Hypothalamus (tissue), 51 donors: ENCODE results near the gene SLC7A7.
A peak's percentile ranks its signal among the peaks of the same experiment; 100 is the strongest.
"Not testable (repeated sequence)": the region's sequence is repeated elsewhere in the genome, so short reads cannot be mapped to it uniquely, and the experiment has no call there.

ENCODE experiments used
- DNase-seq, 51 donors: peaks; one replicate each; lab custom pipeline; 2025; lab: John Stamatoyannopoulos, UW

Gene SLC7A7

DNA sequence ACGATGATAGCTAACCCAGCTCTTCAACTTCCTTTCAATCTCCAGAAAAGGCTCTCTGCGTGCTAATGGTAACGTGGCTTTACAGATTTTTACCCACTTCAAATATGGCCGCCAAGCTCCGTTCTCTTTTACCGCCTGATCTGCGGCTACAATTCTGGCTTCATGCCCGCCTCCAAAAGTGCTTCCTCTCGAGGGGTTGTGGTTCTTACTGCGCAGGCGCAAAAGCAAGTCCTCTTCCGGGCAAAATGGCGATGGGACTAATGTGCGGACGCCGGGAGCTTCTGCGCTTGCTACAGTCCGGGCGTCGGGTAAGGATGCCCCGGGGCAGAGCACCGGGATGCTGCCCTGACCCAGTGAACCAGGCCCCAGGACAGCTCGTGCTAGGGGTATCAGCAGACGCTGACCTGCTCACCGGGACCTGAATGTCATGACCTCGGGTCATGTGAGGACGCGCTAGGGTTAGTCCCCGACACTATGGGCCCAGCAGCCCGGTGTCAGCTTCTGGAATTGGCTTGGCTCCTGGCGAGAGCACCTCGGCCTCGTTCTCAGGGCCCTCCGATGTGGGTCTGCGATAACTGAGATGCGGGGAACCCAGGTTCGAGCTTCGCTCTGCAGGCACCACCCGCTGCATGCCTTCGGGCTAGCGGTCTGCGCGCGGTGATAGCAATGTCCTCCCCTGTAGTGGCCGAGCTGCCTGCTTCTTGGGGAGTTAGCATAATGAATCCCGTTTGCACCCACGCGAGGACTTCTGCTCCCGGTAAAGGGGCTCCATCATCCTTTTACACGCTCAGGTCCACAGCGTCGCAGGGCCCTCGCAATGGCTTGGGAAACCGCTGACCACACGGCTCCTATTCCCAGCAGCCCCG is 48.5 kb downstream of the SLC7A7 start, which contains the start of gene OXA1L:
OXA1L (plus strand) TSS at position 232 of the 866 bp plus-strand sequence; CDS start at position 246, 14 bp downstream.
- DNase-seq: peak; percentile 69 to 98 (median 90)

DNA sequence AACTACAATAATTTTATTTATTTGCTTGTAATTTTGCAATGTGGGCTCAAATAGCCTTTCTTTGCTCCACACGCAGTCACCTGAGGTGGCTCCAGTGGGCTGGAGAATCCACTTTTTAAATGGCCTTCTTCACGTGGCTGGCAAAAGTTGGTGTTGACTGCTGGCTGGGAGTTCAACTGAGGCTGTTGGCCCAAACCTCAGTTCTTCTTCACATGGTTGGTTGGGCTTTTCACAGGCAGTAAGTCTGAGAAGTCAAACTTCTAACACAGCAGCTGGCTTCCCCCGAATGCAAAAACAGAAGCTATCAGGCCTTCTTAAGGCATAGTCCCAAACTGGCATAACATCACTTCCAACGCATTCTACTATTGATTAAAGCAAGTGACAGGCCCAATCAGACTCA is 50.9 kb downstream of the SLC7A7 start:
- DNase-seq: peak in 1 of 51 donors; percentile 6

DNA sequence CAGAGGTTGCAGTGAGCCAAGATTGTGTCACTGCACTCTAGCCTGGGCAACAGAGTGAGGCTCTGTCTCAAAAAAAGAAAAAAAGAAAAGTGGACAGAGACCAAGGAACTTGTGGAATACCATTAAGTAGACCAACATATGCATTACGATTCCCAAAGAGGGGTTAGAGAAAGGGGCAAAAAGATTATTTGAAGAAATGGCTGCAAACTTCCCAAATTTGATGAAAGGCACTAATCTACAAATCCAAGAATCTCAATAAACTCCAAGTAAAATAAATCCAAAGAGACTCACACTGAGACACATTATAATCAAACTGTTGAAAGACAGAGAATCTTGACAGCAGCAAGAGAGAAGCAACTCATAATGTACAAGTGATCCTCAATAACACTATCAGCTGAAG is 53.5 kb downstream of the SLC7A7 start:
- no peak for DNase-seq

DNA sequence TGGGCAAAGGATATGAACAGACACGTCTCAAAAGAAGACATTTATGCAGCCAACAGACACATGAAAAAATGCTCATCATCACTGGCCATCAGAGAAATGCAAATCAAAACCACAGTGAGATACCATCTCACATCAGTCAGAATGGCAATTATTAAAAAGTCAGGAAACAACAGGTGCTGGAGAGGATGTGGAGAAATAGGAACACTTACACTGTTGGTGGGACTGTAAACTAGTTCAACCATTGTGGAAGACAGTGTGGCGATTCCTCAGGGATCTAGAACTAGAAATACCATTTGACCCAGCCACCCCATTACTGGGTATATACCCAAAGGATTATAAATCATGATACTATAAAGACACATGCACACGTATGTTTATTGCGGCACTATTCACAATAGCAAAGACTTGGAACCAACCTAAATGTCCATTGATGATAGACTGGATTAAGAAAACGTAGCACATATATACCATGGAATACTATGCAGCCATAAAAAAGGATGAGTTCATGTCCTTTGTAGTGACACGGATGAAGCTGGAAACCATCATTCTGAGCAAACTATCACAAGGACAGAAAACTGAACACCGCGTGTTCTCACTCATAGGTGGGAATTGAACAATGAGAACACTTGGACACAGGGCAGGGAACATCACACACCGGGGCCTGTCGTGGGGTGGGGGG is 57.1 kb downstream of the SLC7A7 start:
- DNase-seq: not testable (repeated sequence)

DNA sequence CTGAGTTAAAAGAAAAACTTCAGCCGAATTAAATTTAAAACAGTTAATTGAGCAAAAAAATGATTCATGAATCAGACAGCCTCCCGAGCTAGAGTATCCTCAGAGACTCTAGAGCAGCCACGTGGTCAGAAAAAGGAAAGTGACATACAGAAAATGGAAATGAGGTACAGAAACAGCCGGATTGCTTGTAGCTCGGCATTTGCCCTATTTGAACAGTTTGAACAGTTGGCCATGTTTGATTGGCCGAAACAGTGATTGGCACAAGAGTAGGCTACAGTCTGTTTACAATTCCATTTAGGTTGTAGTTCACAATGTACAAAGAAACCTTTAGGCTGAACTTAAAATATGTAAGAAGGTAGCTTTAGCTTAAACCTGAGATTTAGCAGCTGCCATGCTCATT is 61.6 kb downstream of the SLC7A7 start:
- no peak for DNase-seq

DNA sequence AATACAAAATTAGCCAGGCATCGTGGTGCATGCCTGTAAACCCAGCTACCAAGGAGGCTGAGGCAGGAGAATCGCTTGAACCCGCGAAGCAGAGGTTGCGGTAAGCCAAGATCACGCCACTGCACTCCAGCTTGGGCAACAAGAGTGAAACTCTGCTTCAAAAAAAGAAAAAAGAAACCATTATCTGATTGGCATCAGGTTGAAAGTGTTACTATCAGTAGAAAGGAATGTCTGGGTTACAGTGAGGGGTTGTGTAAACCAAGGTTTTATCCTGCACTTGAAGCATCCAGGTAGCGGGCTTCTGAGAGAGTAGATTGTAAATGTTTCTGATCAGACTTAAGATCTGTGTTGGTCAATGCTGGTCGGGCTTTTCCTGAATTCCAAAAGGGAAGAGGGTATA is 62.8 kb downstream of the SLC7A7 start:
- no peak for DNase-seq

DNA sequence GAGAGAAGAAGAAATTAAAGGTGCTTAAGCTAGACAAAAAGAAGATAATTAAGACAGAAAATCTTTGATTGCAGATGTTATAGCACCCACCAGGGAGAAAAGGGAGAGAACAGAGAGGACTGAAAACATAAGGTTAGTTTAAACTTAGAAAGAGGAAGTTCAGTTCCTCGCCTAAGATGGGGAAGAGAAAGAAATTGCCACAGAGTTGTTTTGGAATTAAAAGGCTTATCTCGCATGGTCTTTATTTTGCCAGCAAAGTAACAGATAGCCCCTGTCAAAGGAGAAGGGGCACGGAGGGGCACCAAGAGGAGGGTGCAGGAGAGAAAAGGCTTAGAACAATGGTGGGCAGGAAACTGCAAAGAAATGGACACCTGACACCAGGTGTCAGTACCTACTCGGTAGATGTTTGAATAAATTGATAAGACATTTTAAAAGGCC is 66.6 kb downstream of the SLC7A7 start:
- DNase-seq: no peak

DNA sequence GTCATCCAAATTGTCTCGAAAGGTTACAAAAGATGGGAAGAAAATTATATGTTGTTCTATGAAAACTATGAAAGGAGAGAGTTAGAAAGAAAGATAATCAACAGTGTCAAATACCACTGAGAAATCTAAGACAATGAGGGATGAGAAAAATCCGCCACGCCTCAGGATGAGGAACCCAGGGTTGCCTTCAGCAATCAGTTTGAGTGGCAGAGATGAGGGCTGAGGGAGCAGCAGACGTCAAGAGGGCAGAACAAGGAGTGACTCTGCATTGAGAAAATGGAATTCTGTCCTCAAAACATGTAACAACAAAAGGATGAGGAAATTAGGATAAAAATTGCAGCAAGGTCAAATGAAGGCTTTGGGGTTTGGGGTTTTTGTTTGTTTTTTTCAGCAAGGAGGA is 67.0 kb downstream of the SLC7A7 start:
- no peak for DNase-seq

DNA sequence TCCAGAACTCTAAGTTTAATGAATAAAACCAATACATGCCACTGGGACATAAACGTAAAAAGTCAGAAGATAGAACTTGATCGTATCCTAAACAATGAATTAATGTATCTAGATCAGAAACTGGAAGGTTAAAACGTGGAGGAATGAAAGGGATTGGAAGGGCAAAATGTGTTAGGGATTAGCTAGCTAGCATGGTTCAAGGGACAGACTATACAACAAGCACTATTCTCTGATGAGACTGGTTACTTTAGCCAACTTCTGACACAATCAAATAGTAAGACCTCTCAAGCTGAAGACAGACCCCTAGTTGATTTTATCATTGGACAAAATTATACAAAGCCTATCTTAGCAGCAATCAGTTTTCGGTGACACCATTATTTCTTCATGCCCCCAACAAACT is 67.5 kb downstream of the SLC7A7 start:
- DNase-seq: no peak

DNA sequence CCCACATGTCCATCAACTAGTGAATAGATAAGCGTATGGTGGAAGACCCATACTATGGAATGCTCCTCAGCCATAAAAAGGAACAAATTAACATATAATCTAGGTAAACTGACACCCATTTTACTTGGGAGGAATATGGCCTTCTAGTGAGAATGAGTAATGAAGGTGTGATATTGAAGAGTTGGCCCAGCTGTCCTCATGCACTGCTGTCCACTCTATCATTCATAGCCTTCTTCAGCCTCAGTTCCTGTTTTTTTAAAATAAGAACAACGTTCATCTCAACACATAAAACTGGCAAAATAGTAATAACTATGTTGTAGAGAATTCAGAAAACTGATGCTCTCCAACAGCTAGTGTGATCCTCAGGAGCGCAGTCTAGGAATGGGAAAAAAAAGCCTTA is 75.2 kb downstream of the SLC7A7 start:
- DNase-seq: no peak

DNA sequence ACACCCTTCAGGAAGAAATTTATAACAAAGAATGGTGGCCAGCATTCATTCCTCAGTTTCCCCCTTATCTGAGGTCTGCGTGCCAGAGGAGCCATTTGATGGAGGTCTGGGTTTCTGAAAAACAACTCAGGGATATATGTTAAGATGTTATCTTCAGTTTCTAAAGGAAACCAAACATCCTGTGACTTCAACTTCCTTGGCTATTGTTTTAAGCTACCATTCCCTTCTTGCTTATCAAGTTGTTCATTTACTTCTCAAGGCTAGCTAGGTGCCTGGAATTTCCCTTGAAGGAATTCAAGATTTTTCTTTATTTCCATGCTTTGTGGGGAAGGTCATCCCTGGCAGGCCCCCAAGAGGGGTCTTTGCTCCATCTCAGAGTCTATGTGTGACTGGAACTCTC is 75.8 kb downstream of the SLC7A7 start:
- no peak for DNase-seq

DNA sequence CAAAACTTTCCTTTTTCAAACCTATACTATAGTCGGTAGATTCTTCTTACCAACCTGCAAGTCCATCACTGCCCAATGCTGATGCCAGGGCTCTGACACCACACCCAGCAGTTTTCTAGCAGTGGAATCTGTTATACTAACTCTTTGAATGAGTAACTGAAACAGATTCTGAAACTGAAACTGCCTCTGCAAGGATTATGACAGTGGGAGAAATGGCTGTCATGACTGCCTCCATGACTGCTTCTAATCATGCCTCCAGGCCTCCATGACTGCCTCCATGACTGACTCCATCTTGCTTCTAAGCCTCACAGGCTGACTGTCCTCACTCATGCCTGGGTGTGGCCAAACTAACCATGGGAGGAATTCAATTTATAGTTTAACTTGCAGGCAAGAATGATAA is 78.2 kb downstream of the SLC7A7 start:
- no peak for DNase-seq

DNA sequence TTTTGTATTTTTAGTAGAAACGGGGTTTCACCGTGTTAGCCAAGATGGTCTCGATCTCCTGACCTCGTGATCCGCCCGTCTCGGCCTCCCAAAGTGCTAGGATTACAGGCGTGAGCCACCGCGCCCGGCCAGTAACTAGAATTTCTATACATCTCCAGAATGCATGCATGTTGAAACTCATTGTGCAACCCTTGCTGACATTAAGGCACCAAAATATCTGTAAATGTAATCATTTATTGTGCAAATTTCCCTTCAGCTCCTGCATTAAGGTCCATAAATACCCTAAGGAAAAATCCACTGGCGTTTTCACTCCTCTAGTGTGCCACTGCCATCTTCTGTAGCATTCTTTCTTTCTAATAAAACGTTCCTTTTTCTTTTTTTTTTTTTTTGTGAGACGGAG is 78.9 kb downstream of the SLC7A7 start:
- not testable (repeated sequence) for DNase-seq

DNA sequence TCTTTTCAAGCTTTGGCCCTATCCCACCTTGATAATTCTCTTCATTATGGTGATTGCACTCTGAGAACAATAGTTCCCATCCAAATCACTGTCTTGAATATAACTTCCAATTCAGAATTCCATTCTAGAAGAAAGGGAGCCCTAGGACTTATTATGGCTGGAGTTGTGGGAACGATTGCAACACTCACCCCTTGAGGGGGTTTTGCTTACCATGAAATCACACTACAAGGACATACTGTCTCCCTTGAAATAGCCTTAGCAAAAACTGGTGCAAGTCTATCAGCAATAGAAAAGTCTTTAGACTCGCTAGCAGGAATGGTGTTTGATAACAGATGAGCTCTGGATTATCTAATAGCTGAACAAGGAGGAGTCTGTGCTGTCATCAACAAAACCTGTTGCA is 80.1 kb downstream of the SLC7A7 start:
- DNase-seq: no peak

DNA sequence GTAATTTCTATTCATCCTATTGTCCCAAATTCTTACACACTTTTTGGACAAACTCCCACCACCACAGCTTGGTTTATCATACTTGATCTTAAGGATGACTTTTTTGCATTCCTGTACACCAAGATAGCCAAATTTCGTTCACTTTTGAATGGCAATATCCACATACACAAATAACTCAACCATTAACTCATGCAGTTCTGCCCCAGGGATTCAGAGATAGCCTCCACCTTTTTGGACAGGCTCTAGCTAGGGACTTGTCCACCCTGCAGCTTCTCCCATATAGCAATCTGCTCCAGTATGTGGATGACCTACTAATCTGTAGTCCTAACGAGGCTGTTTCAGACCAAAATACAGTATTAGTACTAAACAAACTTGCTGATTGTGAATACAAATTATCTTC is 81.4 kb downstream of the SLC7A7 start:
- DNase-seq: no peak

DNA sequence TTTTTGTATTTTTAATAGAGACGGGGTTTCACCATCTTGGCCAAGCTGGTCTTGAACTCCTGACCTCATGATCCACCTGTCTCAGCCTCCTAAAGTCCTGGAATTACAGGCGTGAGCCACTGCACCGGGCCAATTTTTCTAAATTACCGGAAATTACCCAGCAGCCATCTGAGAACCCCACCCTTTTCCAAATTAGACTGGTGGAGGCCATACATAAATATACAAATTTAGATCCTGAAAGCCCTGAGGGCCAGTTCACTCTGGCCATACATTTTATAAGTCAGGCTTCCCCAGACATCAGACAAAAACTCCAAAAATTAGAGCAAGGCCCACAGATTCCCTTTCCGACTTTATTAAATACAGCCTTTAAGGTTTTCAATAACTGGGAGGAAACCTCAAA is 83.2 kb downstream of the SLC7A7 start:
- not testable (repeated sequence) for DNase-seq

DNA sequence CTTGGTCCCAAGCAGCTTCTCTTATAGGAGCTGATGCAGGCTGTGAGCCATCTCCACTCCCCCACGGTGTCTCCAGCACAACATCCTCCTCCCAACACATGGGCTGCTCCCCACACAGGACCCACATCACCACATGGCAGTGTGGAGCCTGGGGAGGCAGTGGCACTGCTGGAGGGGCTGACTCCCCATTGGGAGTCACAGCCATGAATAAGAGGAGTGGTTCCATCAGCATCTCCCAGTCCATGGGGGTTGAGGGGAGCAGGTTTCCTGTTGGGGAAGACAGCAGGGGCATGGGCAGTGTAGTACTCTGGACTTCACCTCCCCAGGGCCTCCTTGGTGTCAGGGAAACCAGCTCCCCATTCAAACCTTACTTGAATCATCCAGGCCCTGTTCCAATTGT is 89.2 kb downstream of the SLC7A7 start:
- DNase-seq: no peak

DNA sequence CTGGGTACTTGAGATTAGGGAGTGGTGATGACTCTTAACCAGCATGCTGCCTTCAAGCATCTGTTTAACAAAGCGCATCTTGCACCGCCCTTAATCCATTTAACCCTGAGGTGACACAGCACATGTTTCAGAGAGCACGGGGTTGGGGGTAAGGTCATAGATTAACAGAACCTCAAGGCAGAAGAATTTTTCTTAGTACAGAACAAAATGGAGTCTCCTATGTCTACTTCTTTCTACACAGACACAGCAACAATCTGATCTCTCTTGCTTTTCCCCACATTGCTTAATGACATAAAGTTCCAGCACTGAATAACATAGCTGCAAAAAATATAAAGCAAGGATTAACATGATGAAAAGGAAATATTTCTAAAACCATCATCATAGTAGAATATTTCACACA is 89.9 kb downstream of the SLC7A7 start:
- not testable (repeated sequence) for DNase-seq

DNA sequence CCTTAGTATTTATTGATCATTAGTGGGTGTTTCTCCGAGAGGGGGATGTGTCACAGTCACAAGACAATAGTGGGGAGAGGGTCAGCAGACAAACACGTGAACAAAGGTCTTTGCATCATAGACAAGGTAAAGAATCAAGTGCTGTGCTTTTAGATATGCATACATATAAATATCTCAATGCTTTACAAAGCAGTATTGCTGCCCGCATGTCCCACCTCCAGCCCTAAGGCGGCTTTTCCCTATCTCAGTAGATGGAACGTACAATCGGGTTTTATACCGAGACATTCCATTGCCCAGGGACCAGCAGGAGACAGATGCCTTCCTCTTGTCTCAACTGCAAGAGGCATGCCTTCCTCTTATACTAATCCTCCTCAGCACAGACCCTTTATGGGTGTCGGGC is 90.4 kb downstream of the SLC7A7 start:
- DNase-seq: not testable (repeated sequence)

DNA sequence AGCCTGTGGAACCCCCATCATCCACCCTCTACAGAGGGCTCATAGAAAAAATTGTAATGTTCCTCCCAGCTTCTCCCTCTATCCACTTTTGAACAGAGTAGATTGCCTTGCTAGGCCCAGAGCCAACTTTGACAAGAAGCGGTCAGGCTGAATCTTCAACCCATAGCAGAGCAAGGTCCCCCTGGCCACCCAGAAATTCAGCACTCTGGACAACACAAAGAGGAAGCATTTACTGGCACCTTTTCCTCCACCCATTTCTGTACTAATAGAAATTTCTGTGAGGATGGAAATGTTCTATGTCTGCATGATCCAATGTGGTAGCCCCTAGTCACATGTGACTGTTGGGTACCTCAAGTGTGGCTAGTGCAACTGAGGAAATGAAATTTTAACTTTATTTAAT is 91.4 kb downstream of the SLC7A7 start:
- no peak for DNase-seq
